Fibroblast of upper back skin (primary cell): ENCODE results near the gene LRRC2.
"Not testable (repeated sequence)": the region's sequence is repeated elsewhere in the genome, so short reads cannot be mapped to it uniquely, and the experiment has no call there.

Source experiments
- DNase-seq: peaks from one replicate; pipeline ENCODE4 v3.0.0-alpha.2; 2013

The LRRC2 gene

GRCh38 chr3:46551615-46552014 lies 14.5 kb downstream of the LRRC2 start:
- no peak for DNase-seq

- no peak for DNase-seq
These were observed 16.1 kb downstream of the LRRC2 start for GRCh38 chr3:46549989-46550388.

GRCh38 chr3:46549408-46549904 lies 16.6 kb downstream of the LRRC2 start:
- no peak for DNase-seq

GRCh38 chr3:46548611-46549010 lies 17.5 kb downstream of the LRRC2 start:
- not testable (repeated sequence) for DNase-seq

- no peak for DNase-seq
These were observed 19.1 kb downstream of the LRRC2 start for GRCh38 chr3:46546896-46547440.

- DNase-seq: no peak
These were observed 20.1 kb downstream of the LRRC2 start for GRCh38 chr3:46545818-46546630.

- no peak for DNase-seq
These were observed 21.2 kb downstream of the LRRC2 start for GRCh38 chr3:46544771-46545503.

- DNase-seq: no peak
These were observed 23.3 kb downstream of the LRRC2 start for GRCh38 chr3:46542801-46543201.

- DNase-seq: no peak
These were observed 23.8 kb downstream of the LRRC2 start for GRCh38 chr3:46542344-46542743.

- DNase-seq: no peak
These were observed 24.3 kb downstream of the LRRC2 start for GRCh38 chr3:46541835-46542234.

- no peak for DNase-seq
These were observed 25.6 kb downstream of the LRRC2 start for GRCh38 chr3:46540550-46540949.

- DNase-seq: no peak
These were observed 26.6 kb downstream of the LRRC2 start for GRCh38 chr3:46539443-46540005.

GRCh38 chr3:46538803-46539442 lies 27.2 kb downstream of the LRRC2 start:
- DNase-seq: peak; percentile 60

- DNase-seq: not testable (repeated sequence)
These were observed 27.7 kb downstream of the LRRC2 start for GRCh38 chr3:46538425-46538802.

GRCh38 chr3:46537779-46538178 lies 28.3 kb downstream of the LRRC2 start:
- DNase-seq: no peak

- DNase-seq: no peak
These were observed 28.8 kb downstream of the LRRC2 start for GRCh38 chr3:46537316-46537715.

- no peak for DNase-seq
These were observed 29.3 kb downstream of the LRRC2 start for GRCh38 chr3:46536758-46537157.

GRCh38 chr3:46535746-46536145 lies 30.4 kb downstream of the LRRC2 start:
- DNase-seq: no peak

- DNase-seq: no peak
These were observed 33.0 kb downstream of the LRRC2 start for GRCh38 chr3:46533091-46533490.

GRCh38 chr3:46527239-46527638 lies 38.9 kb downstream of the LRRC2 start:
- no peak for DNase-seq

GRCh38 chr3:46524832-46525231 lies 41.3 kb downstream of the LRRC2 start:
- no peak for DNase-seq

GRCh38 chr3:46524008-46524407 lies 42.1 kb downstream of the LRRC2 start:
- no peak for DNase-seq

- no peak for DNase-seq
These were observed 42.5 kb downstream of the LRRC2 start for GRCh38 chr3:46523556-46523955.
